ENCODE results near the gene TPCN2. TPM values are rescaled to one million over a fixed set of nuclear protein-coding genes. Genes with fewer than 3 reads are reported as not detected.

The TPCN2 gene
- total and polyA plus RNA-seq, 2 of the 4 experiments (the other 2 are of a cell fraction), result 3.4 to 8.0 TPM

DNA sequence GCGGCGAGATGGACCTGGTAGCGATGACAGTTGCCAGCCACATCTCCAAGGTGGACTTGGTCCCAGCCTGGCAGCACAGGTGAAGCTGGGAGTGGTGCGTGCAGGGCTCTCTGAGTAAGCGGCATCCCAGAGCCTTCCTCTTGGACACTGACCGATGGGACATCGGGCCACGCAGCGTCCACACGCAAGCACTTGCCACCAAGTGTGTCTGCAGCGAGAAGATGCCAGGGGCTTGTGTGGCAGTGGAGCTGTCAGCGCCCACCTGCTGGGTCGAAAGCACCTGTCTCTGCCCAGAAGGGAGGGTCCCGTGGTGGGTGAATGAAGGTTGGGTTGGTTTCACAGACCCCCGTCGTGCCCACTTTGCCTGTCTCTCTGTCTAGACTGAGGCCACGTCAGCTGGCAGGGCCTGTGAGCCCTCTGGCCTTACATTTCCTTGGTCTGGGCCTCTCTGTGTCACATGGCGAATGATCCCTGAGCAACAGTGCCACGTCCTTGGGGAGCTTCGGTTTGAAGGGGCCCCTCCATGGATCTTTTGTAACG, 56.2 kb downstream of the TPCN2 start:
- peaks cover 3% of the 10 kb centered on the region; the same call in 1 of the 2 replicates for H3K4me1 ChIP-seq (ENCODE audit: control insufficient read depth, insufficient read depth, low read length)
- H4K20me1 ChIP-seq (ENCODE audit: insufficient read depth, low read length), result peaks cover 7% of the 10 kb centered on the region
- no peak overlapping the region for H2BK120ac ChIP-seq (ENCODE audit: low read depth, low read length)
- no peak overlapping the region for H2AK5ac ChIP-seq (ENCODE audit: low read depth, low read length)
- no peaks in the 10 kb centered on the region for H3K79me1 ChIP-seq (ENCODE audit: low read depth in 1 of 2, low read length in 2 of 2)
- no peak overlapping the region for H4K8ac ChIP-seq (ENCODE audit: low read depth in 2 of 2, low read length in 2 of 2)
- no peak overlapping the region for H3K27ac ChIP-seq (ENCODE audit: insufficient read depth, low read length)
- H3K56ac ChIP-seq (ENCODE audit: extremely low read depth, insufficient read depth, low read length), result no peak overlapping the region
- H3K4me3 ChIP-seq (ENCODE audit: insufficient read depth, low read depth, low read length), result no peak overlapping the region
- H3K27me3 ChIP-seq (ENCODE audit: control insufficient read depth, insufficient read depth, low read length), result 0 out of 2 replicates have a peak, but pooled peaks cover 3% of the 10 kb centered on the region
- no peaks in the 10 kb centered on the region for H3K9me1 ChIP-seq (ENCODE audit: insufficient read depth, low read length)
- no peak overlapping the region for H3K9ac ChIP-seq (ENCODE audit: low read depth, low read length)
- no peak overlapping the region for H2BK20ac ChIP-seq (ENCODE audit: low read depth, low read length)
- H3K36me3 ChIP-seq (ENCODE audit: control insufficient read depth, insufficient read depth, low read length), result no peaks in the 10 kb centered on the region
- peaks cover 5% of the 10 kb centered on the region; the same call in 1 of the 2 replicates for H3K9me3 ChIP-seq (ENCODE audit: control insufficient read depth, insufficient read depth, low read length)
- BruUV-seq (replicated peaks), result no TSS peak
- no peak overlapping the region for H3K4me2 ChIP-seq (ENCODE audit: low read depth, low read length)
- intact Hi-C loops (cut with micrococcal nuclease), result loop anchor here (5.0 kb wide), 1 partner anchor 337 kb away; no protein-coding TSS in a partner anchor
- ATAC-seq (ENCODE audit: low read depth), result no peak
- no peak overlapping the region for H4K91ac ChIP-seq (ENCODE audit: insufficient read depth, low read depth, low read length)
- no peak overlapping the region for H2AK9ac ChIP-seq (replicated peaks; ENCODE audit: low read depth, low read length, poor library complexity)
- H2BK15ac ChIP-seq (ENCODE audit: low read depth, low read length), result no peak overlapping the region
- TF ChIP-seq MAZ (IDR thresholded peaks at IDR 0.05; ENCODE audit: borderline replicate concordance, low read depth, low read length), result no peak
- TF ChIP-seq POLR2A (IDR thresholded peaks at IDR 0.05; ENCODE audit: low read depth, low read length), result no peak
- TF ChIP-seq FOS (IDR thresholded peaks at IDR 0.05; ENCODE audit: low read depth, low read length), result no peak
- TF ChIP-seq CHD1 (IDR thresholded peaks at IDR 0.05; ENCODE audit: low read depth, low read length), result no peak
- no peak for TF ChIP-seq SMC3 (IDR thresholded peaks at IDR 0.05; ENCODE audit: low read depth, low read length)
- no peak for TF ChIP-seq MAFK (IDR thresholded peaks at IDR 0.05; ENCODE audit: low read depth, low read length)
- TF ChIP-seq, protein P1, sequence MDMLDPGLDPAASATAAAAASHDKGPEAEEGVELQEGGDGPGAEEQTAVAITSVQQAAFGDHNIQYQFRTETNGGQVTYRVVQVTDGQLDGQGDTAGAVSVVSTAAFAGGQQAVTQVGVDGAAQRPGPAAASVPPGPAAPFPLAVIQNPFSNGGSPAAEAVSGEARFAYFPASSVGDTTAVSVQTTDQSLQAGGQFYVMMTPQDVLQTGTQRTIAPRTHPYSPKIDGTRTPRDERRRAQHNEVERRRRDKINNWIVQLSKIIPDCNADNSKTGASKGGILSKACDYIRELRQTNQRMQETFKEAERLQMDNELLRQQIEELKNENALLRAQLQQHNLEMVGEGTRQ (IDR thresholded peaks at IDR 0.05; ENCODE audit: low read depth, low read length), result no peak
- TF ChIP-seq CEBPB (IDR thresholded peaks at IDR 0.05; ENCODE audit: low read depth, low read length), result no peak
- TF ChIP-seq NFE2L2 (IDR thresholded peaks at IDR 0.05; ENCODE audit: low read depth, low read length), result no peak
- no peak for TF ChIP-seq BHLHE40 (IDR thresholded peaks at IDR 0.05; ENCODE audit: low read depth, low read length)
- TF ChIP-seq, protein P2, sequence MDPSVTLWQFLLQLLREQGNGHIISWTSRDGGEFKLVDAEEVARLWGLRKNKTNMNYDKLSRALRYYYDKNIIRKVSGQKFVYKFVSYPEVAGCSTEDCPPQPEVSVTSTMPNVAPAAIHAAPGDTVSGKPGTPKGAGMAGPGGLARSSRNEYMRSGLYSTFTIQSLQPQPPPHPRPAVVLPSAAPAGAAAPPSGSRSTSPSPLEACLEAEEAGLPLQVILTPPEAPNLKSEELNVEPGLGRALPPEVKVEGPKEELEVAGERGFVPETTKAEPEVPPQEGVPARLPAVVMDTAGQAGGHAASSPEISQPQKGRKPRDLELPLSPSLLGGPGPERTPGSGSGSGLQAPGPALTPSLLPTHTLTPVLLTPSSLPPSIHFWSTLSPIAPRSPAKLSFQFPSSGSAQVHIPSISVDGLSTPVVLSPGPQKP (IDR thresholded peaks at IDR 0.05; ENCODE audit: borderline replicate concordance, low read depth, low read length), result no peak
- TF ChIP-seq RCOR1 (IDR thresholded peaks at IDR 0.05; ENCODE audit: insufficient replicate concordance, low read length), result no peak
- no peak for TF ChIP-seq RAD21 (IDR thresholded peaks at IDR 0.05; ENCODE audit: low read length)
- no peak for TF ChIP-seq RFX5 (IDR thresholded peaks at IDR 0.05; ENCODE audit: low read depth, low read length)
- TF ChIP-seq MXI1 (IDR thresholded peaks at IDR 0.05; ENCODE audit: borderline replicate concordance, low read depth, low read length), result no peak
- TF ChIP-seq, protein P3, sequence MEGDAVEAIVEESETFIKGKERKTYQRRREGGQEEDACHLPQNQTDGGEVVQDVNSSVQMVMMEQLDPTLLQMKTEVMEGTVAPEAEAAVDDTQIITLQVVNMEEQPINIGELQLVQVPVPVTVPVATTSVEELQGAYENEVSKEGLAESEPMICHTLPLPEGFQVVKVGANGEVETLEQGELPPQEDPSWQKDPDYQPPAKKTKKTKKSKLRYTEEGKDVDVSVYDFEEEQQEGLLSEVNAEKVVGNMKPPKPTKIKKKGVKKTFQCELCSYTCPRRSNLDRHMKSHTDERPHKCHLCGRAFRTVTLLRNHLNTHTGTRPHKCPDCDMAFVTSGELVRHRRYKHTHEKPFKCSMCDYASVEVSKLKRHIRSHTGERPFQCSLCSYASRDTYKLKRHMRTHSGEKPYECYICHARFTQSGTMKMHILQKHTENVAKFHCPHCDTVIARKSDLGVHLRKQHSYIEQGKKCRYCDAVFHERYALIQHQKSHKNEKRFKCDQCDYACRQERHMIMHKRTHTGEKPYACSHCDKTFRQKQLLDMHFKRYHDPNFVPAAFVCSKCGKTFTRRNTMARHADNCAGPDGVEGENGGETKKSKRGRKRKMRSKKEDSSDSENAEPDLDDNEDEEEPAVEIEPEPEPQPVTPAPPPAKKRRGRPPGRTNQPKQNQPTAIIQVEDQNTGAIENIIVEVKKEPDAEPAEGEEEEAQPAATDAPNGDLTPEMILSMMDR (conservative IDR thresholded peaks at IDR 0.05; ENCODE audit: low read depth, low read length), result no peak
- H3K23ac ChIP-seq (ENCODE audit: low read depth, low read length), result no peak overlapping the region
- POLR2A ChIA-PET (ENCODE audit: unreplicated experiment), result no interaction called here
- no peak overlapping the region for H2AFZ ChIP-seq (replicated peaks; ENCODE audit: low read length, poor library complexity)
- in situ Hi-C loops (cut with MboI; ENCODE audit: low sequenced_read_pairs), result loop anchor here (5.0 to 25.0 kb wide), 2 partner anchors 567 to 1082 kb away; no protein-coding TSS in a partner anchor
- no peak overlapping the region for H3K14ac ChIP-seq (replicated peaks; ENCODE audit: low read depth, low read length)
- 95% methylated on average over 17 of the region's 21 CpGs; no CpG with 5 or more reads in 1 of the 2 experiments for WGBS, 2 experiments (ENCODE audit: extremely low coverage in 2 of 2, insufficient read length in 1 of 2)
- H4K5ac ChIP-seq (ENCODE audit: low read depth, low read length), result no peak overlapping the region
- dilution Hi-C loops (cut with HindIII; ENCODE audit: low sequenced_read_pairs, unreplicated experiment), result no loop called here
- no peak overlapping the region for H3K4ac ChIP-seq (ENCODE audit: low read depth, low read length)
- CTCF ChIA-PET, result no interaction called here
- H2BK5ac ChIP-seq (ENCODE audit: low read depth, low read length, poor library complexity, severe bottlenecking), result no peak overlapping the region
- DNase-seq, result no peak
- H3K18ac ChIP-seq (ENCODE audit: low read depth, low read length), result no peak overlapping the region

Data from IMR-90 (cell line).